Activated naive CD4-positive, alpha-beta T cell treated with anti-CD3 and anti-CD28 coated beads, Interleukin-2, amount 50 U/mL, for 72 hours (primary cell): ENCODE data around the gene KCNQ1. TPM values are rescaled to one million over a fixed set of nuclear protein-coding genes. Genes with fewer than 3 reads are reported as not detected.

Source experiments
- ATAC-seq, 2 donors: fragments of 150-1000 bp; cut with Tn5 transposase; 2 replicates each; pipeline ENCODE4 v1.10.0; 2021; ENCODE audit warnings: mild to moderate bottlenecking in 2 of 2, moderate library complexity in 2 of 2
- DNase-seq, 2 donors: peaks; one replicate each; pipeline ENCODE4 v3.0.0; 2021 to 2022; ENCODE audit warnings: low spot score in 2 of 2
- H3K27ac Mint-ChIP-seq, 2 donors: one replicate each; pipeline ENCODE4 v1.8.0; 2022; ENCODE audit warnings: mild to moderate bottlenecking in 2 of 2, mixed read lengths in 2 of 2
- H3K36me3 Mint-ChIP-seq, 2 donors: one replicate each; pipeline ENCODE4 v1.8.0; 2022; ENCODE audit warnings: mixed read lengths in 2 of 2
- H3K9me3 Mint-ChIP-seq, 2 donors: one replicate each; pipeline ENCODE4 v1.8.0; 2022; ENCODE audit warnings: mixed read lengths in 2 of 2
- total RNA-seq, 2 donors: library from RNA; stranded (reverse); gene quantifications; one replicate each; pipeline ENCODE4 v1.2.3, GENCODE V29; 2022

The KCNQ1 gene
- total RNA-seq = 10 to 100 TPM; 12.2 to 19.3 TPM

- peak within 1 kb of the TSS in 1 of 2 donors; percentile 81 for H3K27ac Mint-ChIP-seq
- ATAC-seq (peak; percentile 74 to 81), DNase-seq (peak; percentile 63 to 74)
- H3K36me3 Mint-ChIP-seq = no peaks in the 10 kb centered on the region
- no peaks in the 10 kb centered on the region for H3K9me3 Mint-ChIP-seq
Measured at GRCh38 chr11:2444821-2445745, at the start of gene KCNQ1. Gene KCNQ1 (plus strand): TSS chr11:2445008. CDS start chr11:2445099, 91 bp downstream.

GRCh38 chr11:2395211-2395730 lies 49.5 kb upstream of the KCNQ1 start:
- ATAC-seq = no peak
- Mint-ChIP-seq H3K36me3 (peaks cover 0 to under 1% of the 10 kb centered on the region in 2 donors), H3K9me3 (no peaks in the 10 kb centered on the region), H3K27ac (peak overlapping the region in 1 of 2 donors; percentile 60)
- no peak for DNase-seq

GRCh38 chr11:2395856-2396255 lies 49.0 kb upstream of the KCNQ1 start:
- Mint-ChIP-seq H3K27ac (no peak overlapping the region), H3K9me3 (no peaks in the 10 kb centered on the region), H3K36me3 (peaks cover 0 to 6% of the 10 kb centered on the region in 2 donors)
- ATAC-seq = no peak
- no peak for DNase-seq

- ATAC-seq = no peak
- Mint-ChIP-seq H3K27ac (no peak overlapping the region), H3K36me3 (peaks cover 0 to 6% of the 10 kb centered on the region in 2 donors), H3K9me3 (no peaks in the 10 kb centered on the region)
- DNase-seq = no peak
Measured at GRCh38 chr11:2396471-2396870, 48.3 kb upstream of the KCNQ1 start.

- Mint-ChIP-seq H3K9me3 (no peaks in the 10 kb centered on the region), H3K36me3 (peaks cover 0 to 6% of the 10 kb centered on the region in 2 donors), H3K27ac (no peak overlapping the region)
- ATAC-seq (no peak), DNase-seq (no peak)
Measured at GRCh38 chr11:2397005-2397404, 47.8 kb upstream of the KCNQ1 start.

- DNase-seq (no peak), ATAC-seq (no peak)
- H3K36me3 Mint-ChIP-seq = peaks cover 0 to 13% of the 10 kb centered on the region in 2 donors
- H3K9me3 Mint-ChIP-seq = no peaks in the 10 kb centered on the region
- H3K27ac Mint-ChIP-seq = peak overlapping the region; percentile 95 to 97
Measured at GRCh38 chr11:2398664-2399355, 46.0 kb upstream of the KCNQ1 start.

- Mint-ChIP-seq H3K27ac (peak overlapping the region; percentile 95 to 97), H3K9me3 (no peaks in the 10 kb centered on the region), H3K36me3 (peaks cover 0 to 13% of the 10 kb centered on the region in 2 donors)
- DNase-seq (peak in 1 of 2 donors; percentile 69), ATAC-seq (no peak)
Measured at GRCh38 chr11:2399488-2400068, 45.2 kb upstream of the KCNQ1 start.

- Mint-ChIP-seq H3K36me3 (peaks cover 0 to 13% of the 10 kb centered on the region in 2 donors), H3K27ac (peak within 1 kb of the TSS; percentile 96 to 97), H3K9me3 (no peaks in the 10 kb centered on the region)
- peak; percentile 100 for DNase-seq
- ATAC-seq = peak; percentile 89 to 90
Measured at GRCh38 chr11:2400069-2400761, 44.6 kb upstream of the KCNQ1 start, which contains the start of gene TSSC4. Gene TSSC4 (plus strand): TSS chr11:2400750. CDS start chr11:2402634, 1,884 bp downstream.

- Mint-ChIP-seq H3K27ac (peak overlapping the region; percentile 96 to 97), H3K36me3 (peaks cover 0 to 13% of the 10 kb centered on the region in 2 donors), H3K9me3 (no peaks in the 10 kb centered on the region)
- ATAC-seq (no peak), DNase-seq (no peak)
Measured at GRCh38 chr11:2400762-2401435, 43.9 kb upstream of the KCNQ1 start.

GRCh38 chr11:2401436-2401984 lies 43.3 kb upstream of the KCNQ1 start:
- no peak for ATAC-seq
- H3K36me3 Mint-ChIP-seq = peaks cover 0 to 13% of the 10 kb centered on the region in 2 donors
- peak overlapping the region; percentile 94 to 97 for H3K27ac Mint-ChIP-seq
- DNase-seq = no peak
- H3K9me3 Mint-ChIP-seq = no peaks in the 10 kb centered on the region

- Mint-ChIP-seq H3K9me3 (no peaks in the 10 kb centered on the region), H3K27ac (peak overlapping the region in 1 of 2 donors; percentile 97), H3K36me3 (peaks cover 0 to 13% of the 10 kb centered on the region in 2 donors)
- DNase-seq (no peak), ATAC-seq (no peak)
Measured at GRCh38 chr11:2402106-2402505, 42.7 kb upstream of the KCNQ1 start.

- ATAC-seq (no peak), DNase-seq (no peak)
- Mint-ChIP-seq H3K9me3 (no peaks in the 10 kb centered on the region), H3K27ac (no peak overlapping the region), H3K36me3 (peaks cover 0 to 13% of the 10 kb centered on the region in 2 donors)
Measured at GRCh38 chr11:2402890-2403645, 41.7 kb upstream of the KCNQ1 start.

- H3K36me3 Mint-ChIP-seq = peaks cover 0 to 13% of the 10 kb centered on the region in 2 donors
- peak overlapping the region; percentile 50 to 75 for H3K27ac Mint-ChIP-seq
- DNase-seq (no peak), ATAC-seq (no peak)
- H3K9me3 Mint-ChIP-seq = no peaks in the 10 kb centered on the region
Measured at GRCh38 chr11:2404735-2405196, 40.0 kb upstream of the KCNQ1 start.

- no peak for DNase-seq
- Mint-ChIP-seq H3K36me3 (peaks cover 0 to 7% of the 10 kb centered on the region in 2 donors), H3K9me3 (no peaks in the 10 kb centered on the region), H3K27ac (peak overlapping the region; percentile 10 to 75)
- no peak for ATAC-seq
Measured at GRCh38 chr11:2406451-2406850, 38.4 kb upstream of the KCNQ1 start.
